Stimulated activated CD4-positive, alpha-beta T cell treated with anti-CD3 and anti-CD28 coated beads, Interleukin-2, amount 100 ng/mL, for 48 hours (primary cell): ENCODE results near the gene MUC5B.
"Not testable (repeated sequence)": the region's sequence is repeated elsewhere in the genome, so short reads cannot be mapped to it uniquely, and the experiment has no call there.

Experiments
- DNase-seq, 2 donors: peaks; one replicate each; pipeline ENCODE4 v3.0.0-alpha.2; 2020

Gene MUC5B

GRCh38 chr11:1254086-1254648, 31.3 kb downstream of the MUC5B start:
- DNase-seq, result no peak

- DNase-seq, result no peak
Measured at GRCh38 chr11:1254733-1255132, 31.9 kb downstream of the MUC5B start.

- DNase-seq, result no peak
Measured at GRCh38 chr11:1255151-1255550, 32.3 kb downstream of the MUC5B start.

GRCh38 chr11:1256257-1257045, 33.6 kb downstream of the MUC5B start:
- no peak for DNase-seq

- DNase-seq, result no peak
Measured at GRCh38 chr11:1257366-1257765, 34.5 kb downstream of the MUC5B start.

GRCh38 chr11:1257916-1258315, 35.0 kb downstream of the MUC5B start:
- no peak for DNase-seq

GRCh38 chr11:1258401-1259075, 35.7 kb downstream of the MUC5B start:
- DNase-seq, result no peak

GRCh38 chr11:1259076-1259461, 36.2 kb downstream of the MUC5B start:
- no peak for DNase-seq

- no peak for DNase-seq
Measured at GRCh38 chr11:1259561-1259960, 36.7 kb downstream of the MUC5B start.

GRCh38 chr11:1260023-1260501, 37.2 kb downstream of the MUC5B start:
- peak; percentile 55 to 60 for DNase-seq

- DNase-seq, result no peak
Measured at GRCh38 chr11:1260620-1261019, 37.8 kb downstream of the MUC5B start.

- DNase-seq, result no peak
Measured at GRCh38 chr11:1261241-1262071, 38.6 kb downstream of the MUC5B start.

GRCh38 chr11:1262172-1263006, 39.5 kb downstream of the MUC5B start:
- peak; percentile 83 to 89 for DNase-seq

- no peak for DNase-seq
Measured at GRCh38 chr11:1263010-1263409, 40.1 kb downstream of the MUC5B start.

- peak; percentile 24 for DNase-seq
Measured at GRCh38 chr11:1264444-1264843, 41.6 kb downstream of the MUC5B start.

- DNase-seq, result not testable (repeated sequence)
Measured at GRCh38 chr11:1265480-1265879, 42.6 kb downstream of the MUC5B start.

GRCh38 chr11:1266976-1267375, 44.1 kb downstream of the MUC5B start:
- DNase-seq, result not testable (repeated sequence)

GRCh38 chr11:1267441-1268100, 44.7 kb downstream of the MUC5B start:
- no peak for DNase-seq

- no peak for DNase-seq
Measured at GRCh38 chr11:1269957-1270356, 47.1 kb downstream of the MUC5B start.

- DNase-seq, result no peak
Measured at GRCh38 chr11:1270476-1270875, 47.6 kb downstream of the MUC5B start.

- DNase-seq, result no peak
Measured at GRCh38 chr11:1271002-1271401, 48.1 kb downstream of the MUC5B start.

- no peak for DNase-seq
Measured at GRCh38 chr11:1271406-1271805, 48.5 kb downstream of the MUC5B start.
